ENCODE results near the gene ACAN.

ACAN gene

GRCh38 chr15:88803920-88804247, 648 bp downstream of the ACAN start:
- in situ Hi-C loops (cut with MboI; ENCODE audit: low pct_unique_long_range_greater_than_20kb, low sequenced_read_pairs, unreplicated experiment): no loop called here
- no peak for DNase-seq (ENCODE audit: low spot score)
- TF ChIP-seq, protein P1, sequence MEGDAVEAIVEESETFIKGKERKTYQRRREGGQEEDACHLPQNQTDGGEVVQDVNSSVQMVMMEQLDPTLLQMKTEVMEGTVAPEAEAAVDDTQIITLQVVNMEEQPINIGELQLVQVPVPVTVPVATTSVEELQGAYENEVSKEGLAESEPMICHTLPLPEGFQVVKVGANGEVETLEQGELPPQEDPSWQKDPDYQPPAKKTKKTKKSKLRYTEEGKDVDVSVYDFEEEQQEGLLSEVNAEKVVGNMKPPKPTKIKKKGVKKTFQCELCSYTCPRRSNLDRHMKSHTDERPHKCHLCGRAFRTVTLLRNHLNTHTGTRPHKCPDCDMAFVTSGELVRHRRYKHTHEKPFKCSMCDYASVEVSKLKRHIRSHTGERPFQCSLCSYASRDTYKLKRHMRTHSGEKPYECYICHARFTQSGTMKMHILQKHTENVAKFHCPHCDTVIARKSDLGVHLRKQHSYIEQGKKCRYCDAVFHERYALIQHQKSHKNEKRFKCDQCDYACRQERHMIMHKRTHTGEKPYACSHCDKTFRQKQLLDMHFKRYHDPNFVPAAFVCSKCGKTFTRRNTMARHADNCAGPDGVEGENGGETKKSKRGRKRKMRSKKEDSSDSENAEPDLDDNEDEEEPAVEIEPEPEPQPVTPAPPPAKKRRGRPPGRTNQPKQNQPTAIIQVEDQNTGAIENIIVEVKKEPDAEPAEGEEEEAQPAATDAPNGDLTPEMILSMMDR (IDR thresholded peaks at IDR 0.05; ENCODE audit: extremely low read depth, insufficient read depth, missing control alignments): no peak

DNA sequence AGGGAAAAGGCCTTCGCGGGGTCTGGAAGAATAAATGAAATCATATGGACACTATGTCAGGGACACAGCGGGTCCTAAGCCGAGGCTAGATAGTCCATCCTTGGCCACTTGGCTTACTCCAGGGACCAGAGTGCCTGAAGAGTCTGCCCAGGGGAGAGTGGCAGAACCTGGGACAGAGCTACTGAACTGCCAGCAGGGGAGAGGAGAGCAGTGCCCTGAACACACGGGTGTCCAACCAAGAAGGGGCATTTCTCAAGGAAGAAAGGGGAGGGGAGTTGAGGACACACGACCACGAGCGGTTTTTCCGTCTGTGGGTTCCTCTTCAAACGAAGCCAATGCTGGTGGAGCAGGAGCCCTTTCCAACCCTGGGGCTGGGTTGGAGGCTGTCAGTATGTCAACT, 1.0 kb downstream of the ACAN start:
- TF ChIP-seq, protein P1 (IDR thresholded peaks at IDR 0.05; ENCODE audit: extremely low read depth, insufficient read depth, missing control alignments): no peak
- no peak for DNase-seq (ENCODE audit: low spot score)
- in situ Hi-C loops (cut with MboI; ENCODE audit: low pct_unique_long_range_greater_than_20kb, low sequenced_read_pairs, unreplicated experiment): no loop called here

DNA sequence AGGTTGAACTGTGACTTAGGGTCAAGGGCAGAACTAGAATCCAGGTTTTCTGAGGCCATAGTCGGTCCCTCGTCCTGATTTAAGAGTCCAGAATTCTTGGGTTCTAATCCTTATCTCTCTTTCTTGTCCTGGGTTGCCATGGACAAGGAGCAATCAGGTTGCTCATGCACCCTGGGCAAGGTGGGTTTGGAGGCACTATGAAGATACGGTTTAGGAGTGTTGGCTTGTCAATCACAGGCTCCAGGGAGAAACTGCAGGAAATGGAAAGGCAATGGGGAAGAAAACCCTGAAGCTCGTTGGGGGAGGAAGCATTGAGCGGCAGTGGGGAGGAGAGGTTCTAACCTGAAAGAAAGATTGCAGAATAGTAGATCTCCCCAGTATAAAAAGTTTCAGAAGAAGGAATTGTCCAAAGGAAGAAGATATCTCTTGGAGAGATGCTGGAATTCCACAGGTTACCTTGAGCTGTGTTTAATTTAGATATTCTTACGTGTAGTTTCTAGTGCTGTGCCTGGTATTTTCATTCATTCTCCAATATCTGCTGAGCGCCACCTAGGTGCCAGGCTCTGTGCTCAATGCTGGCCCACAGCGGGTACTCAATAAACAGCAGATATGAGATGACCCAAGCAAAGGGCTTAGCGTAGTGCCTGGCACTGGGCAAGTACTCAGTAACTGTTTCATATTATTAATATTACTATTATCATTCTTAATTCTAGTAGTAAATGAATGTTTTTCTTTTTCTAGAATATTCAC, 2.0 kb downstream of the ACAN start:
- TF ChIP-seq, protein P1 (IDR thresholded peaks at IDR 0.05; ENCODE audit: extremely low read depth, insufficient read depth, missing control alignments): no peak
- in situ Hi-C loops (cut with MboI; ENCODE audit: low pct_unique_long_range_greater_than_20kb, low sequenced_read_pairs, unreplicated experiment): no loop called here
- no peak for DNase-seq (ENCODE audit: low spot score)

DNA sequence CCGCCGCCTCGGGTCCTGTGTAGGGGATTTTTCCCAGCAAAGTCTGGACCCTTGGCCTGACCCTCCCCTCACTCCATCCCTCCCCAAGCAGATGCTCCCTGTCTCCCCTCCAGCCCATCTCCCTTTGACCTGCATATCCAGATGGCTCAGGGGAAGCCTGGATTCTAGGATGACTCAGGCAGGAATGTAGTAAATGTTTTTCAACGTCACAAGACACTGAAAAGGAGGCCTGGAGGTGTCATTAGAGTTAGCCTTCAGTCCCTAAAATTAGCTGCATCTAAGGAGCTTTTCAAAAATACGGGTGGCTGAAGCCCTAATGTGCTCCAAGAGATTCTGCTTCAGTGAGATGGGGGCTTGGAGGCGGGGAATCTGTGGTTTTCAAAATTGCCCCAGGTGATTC, 7.2 kb downstream of the ACAN start:
- TF ChIP-seq, protein P1 (IDR thresholded peaks at IDR 0.05; ENCODE audit: extremely low read depth, insufficient read depth, missing control alignments): no peak
- DNase-seq (ENCODE audit: low spot score): no peak
- in situ Hi-C loops (cut with MboI; ENCODE audit: low pct_unique_long_range_greater_than_20kb, low sequenced_read_pairs, unreplicated experiment): no loop called here

DNA sequence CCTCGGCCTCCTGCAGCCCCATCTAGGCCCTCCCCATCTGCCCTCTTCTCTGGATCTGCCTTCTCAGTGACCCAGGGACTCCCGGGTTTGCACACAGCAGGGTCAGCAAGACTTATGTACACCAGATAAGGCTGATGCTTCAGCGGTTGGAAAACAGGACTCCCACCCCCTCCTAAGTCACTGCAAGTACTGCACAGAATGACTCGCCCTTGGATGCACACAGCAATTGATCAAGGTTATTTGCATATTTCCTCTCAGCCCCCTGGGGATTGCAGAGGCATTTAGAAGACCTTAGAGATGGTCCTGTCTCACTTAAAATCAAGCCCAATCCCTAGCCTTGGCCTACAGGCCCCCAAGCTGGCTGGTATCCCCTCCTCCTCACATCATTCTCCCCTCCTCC, 8.9 kb downstream of the ACAN start:
- in situ Hi-C loops (cut with MboI; ENCODE audit: low pct_unique_long_range_greater_than_20kb, low sequenced_read_pairs, unreplicated experiment): no loop called here
- DNase-seq (ENCODE audit: low spot score): no peak
- TF ChIP-seq, protein P1 (IDR thresholded peaks at IDR 0.05; ENCODE audit: extremely low read depth, insufficient read depth, missing control alignments): no peak

- DNase-seq (ENCODE audit: low spot score): no peak
- TF ChIP-seq, protein P1 (IDR thresholded peaks at IDR 0.05; ENCODE audit: extremely low read depth, insufficient read depth, missing control alignments): no peak
- in situ Hi-C loops (cut with MboI; ENCODE audit: low pct_unique_long_range_greater_than_20kb, low sequenced_read_pairs, unreplicated experiment): no loop called here
Measured at GRCh38 chr15:88813960-88814359, 10.7 kb downstream of the ACAN start.

Measured in GM13977 (cell line).